H1 (cell line): ENCODE data around the gene TBL2. TPM values are rescaled to one million over a fixed set of nuclear protein-coding genes. Genes with fewer than 3 reads are reported as not detected.

Source experiments
- CTCF ChIA-PET: fragments of 300-600 bp; sonication (Branson Sonifier 250); formaldehyde crosslinking; loops from one replicate; lab custom pipeline; 2021; ENCODE audit not compliant: partially characterized antibody; lab: Charles Lee
- POLR2A ChIA-PET: fragments of 300-600 bp; sonication (Branson Sonifier 250); formaldehyde crosslinking; loops from one replicate; lab custom pipeline; 2021; ENCODE audit warnings: inconsistent platforms; ENCODE audit not compliant: partially characterized antibody; lab: Charles Lee
- DNase-seq, 2 experiments: peaks; one replicate each; pipeline versions ENCODE4 v3.0.0 to v3.0.0-alpha.2; 2010 to 2022; ENCODE audit warnings: low spot score in 2 of 2, low read depth in 1 of 2, mixed read lengths in 1 of 2
- FAIRE-seq: peaks from 2 replicates; lab custom pipeline; 2011; peaks lifted over from hg19 to GRCh38; lab: Jason Lieb, UNC
- H2AFZ ChIP-seq: 2 replicates; pipeline ENCODE4 v1.8.1; 2012; ENCODE audit warnings: low read length, inconsistent platforms
- H2AK5ac ChIP-seq: 2 replicates; pipeline ENCODE4 v1.6.1; 2013; ENCODE audit warnings: low read depth, low read length
- H2BK120ac ChIP-seq: replicated peaks from 2 replicates; pipeline ENCODE3; 2013; ENCODE audit warnings: low read depth, low read length, inconsistent platforms
- H2BK12ac ChIP-seq: 2 replicates; pipeline ENCODE4 v1.6.1; 2013; ENCODE audit warnings: low read depth, low read length
- H2BK15ac ChIP-seq: 2 replicates; pipeline ENCODE4 v1.6.1; 2013; ENCODE audit warnings: low read length
- H2BK20ac ChIP-seq: 2 replicates; pipeline ENCODE4 v1.6.1; 2013; ENCODE audit warnings: low read length
- H2BK5ac ChIP-seq: 2 replicates; pipeline ENCODE4 v1.6.1; 2013; ENCODE audit warnings: low read depth, low read length
- H3K14ac ChIP-seq: 2 replicates; pipeline ENCODE4 v1.6.1; 2013; ENCODE audit warnings: inconsistent platforms; ENCODE audit not compliant: insufficient read length
- H3K18ac ChIP-seq: 2 replicates; pipeline ENCODE4 v1.6.1; 2013; ENCODE audit warnings: low read length; ENCODE audit errors: extremely low read depth
- H3K23ac ChIP-seq: 2 replicates; pipeline ENCODE4 v1.6.1; 2013; ENCODE audit warnings: inconsistent platforms; ENCODE audit not compliant: insufficient read length
- H3K23me2 ChIP-seq: 2 replicates; pipeline ENCODE4 v1.6.1; 2013; ENCODE audit warnings: low read depth, low read length
- H3K27ac ChIP-seq: 2 replicates; pipeline ENCODE4 v1.6.1; 2011; ENCODE audit warnings: low read depth, low read length, inconsistent platforms
- H3K27me3 ChIP-seq, 4 experiments: replicated peaks in 1 of 4; 1 replicate in 1 of 4; 2 replicates in 3 of 4; pipeline versions ENCODE4 v1.6.1 to v1.8.1; 2011 to 2013; ENCODE audit warnings: low read length in 3 of 4, mild to moderate bottlenecking in 3 of 4, inconsistent platforms in 2 of 4, mixed read lengths in 2 of 4, moderate library complexity in 1 of 4; ENCODE audit not compliant: control insufficient read depth in 3 of 4, insufficient read depth in 3 of 4; ENCODE audit errors: extremely low read depth in 1 of 4
- H3K36me3 ChIP-seq, 4 experiments: 2 replicates each; pipeline versions ENCODE4 v1.6.1 to v1.8.1; 2011 to 2013; ENCODE audit warnings: mild to moderate bottlenecking in 4 of 4, low read length in 3 of 4, moderate library complexity in 2 of 4, control low read depth in 1 of 4, inconsistent platforms in 1 of 4; ENCODE audit not compliant: insufficient read depth in 4 of 4, control insufficient read depth in 2 of 4
- H3K4ac ChIP-seq: replicated peaks from 2 replicates; pipeline ENCODE3; 2013; ENCODE audit warnings: low read length, low read depth, mixed read lengths, inconsistent platforms; ENCODE audit not compliant: insufficient read length
- H3K4me1 ChIP-seq, 4 experiments: replicated peaks in 1 of 4; 1 replicate in 1 of 4; 2 replicates in 3 of 4; pipeline versions ENCODE4 v1.6.1 to v1.8.1; 2011 to 2013; ENCODE audit warnings: low read length in 3 of 4, inconsistent platforms in 2 of 4, mixed read lengths in 1 of 4; ENCODE audit not compliant: insufficient read depth in 4 of 4, control insufficient read depth in 3 of 4
- H3K4me2 ChIP-seq, 2 experiments: 2 replicates each; pipeline versions ENCODE4 v1.6.1 to v1.8.1; 2011 to 2013; ENCODE audit warnings: low read depth in 2 of 2, low read length in 2 of 2, control low read depth in 1 of 2, inconsistent platforms in 1 of 2, mild to moderate bottlenecking in 1 of 2; ENCODE audit not compliant: insufficient read depth in 1 of 2
- H3K4me3 ChIP-seq, 4 experiments: fragments of 200-600, 300-600 bp in 1 of 4; sonication (generic), shearing (Covaris generic), sonication (Bioruptor Twin) in 1 of 4; 2 replicates each; pipeline versions ENCODE4 v1.5.1 to v1.8.1; 2011 to 2016; ENCODE audit warnings: low read length in 4 of 4, low read depth in 3 of 4, control low read depth in 2 of 4, inconsistent platforms in 2 of 4, mild to moderate bottlenecking in 2 of 4, mixed read lengths in 1 of 4, moderate library complexity in 1 of 4; ENCODE audit not compliant: insufficient read depth in 2 of 4; ENCODE audit errors: extremely low read depth in 1 of 4
- H3K56ac ChIP-seq: replicated peaks from 2 replicates; pipeline ENCODE3; 2013; ENCODE audit warnings: low read depth, mild to moderate bottlenecking, mixed read lengths, low read length, inconsistent platforms; ENCODE audit not compliant: insufficient read length
- H3K79me1 ChIP-seq: 2 replicates; pipeline ENCODE4 v1.6.1; 2013; ENCODE audit warnings: low read depth, low read length, control low read depth
- H3K79me2 ChIP-seq, 2 experiments: 2 replicates each; pipeline versions ENCODE4 v1.6.1 to v1.8.1; 2012 to 2013; ENCODE audit warnings: low read length in 2 of 2, mild to moderate bottlenecking in 2 of 2, inconsistent platforms in 1 of 2; ENCODE audit not compliant: insufficient read depth in 2 of 2, control insufficient read depth in 1 of 2
- H3K9ac ChIP-seq, 4 experiments: replicated peaks in 1 of 4; 1 replicate in 1 of 4; 2 replicates in 3 of 4; pipeline versions ENCODE4 v1.6.1 to v1.8.1; 2011 to 2013; ENCODE audit warnings: low read depth in 3 of 4, low read length in 3 of 4, control low read depth in 2 of 4, mild to moderate bottlenecking in 2 of 4, moderate library complexity in 2 of 4, inconsistent platforms in 1 of 4; ENCODE audit errors: extremely low read depth in 1 of 4
- H3K9me3 ChIP-seq, 2 experiments: 2 replicates each; pipeline versions ENCODE4 v1.6.1 to v1.8.1; 2012 to 2013; ENCODE audit warnings: mild to moderate bottlenecking in 2 of 2, moderate library complexity in 2 of 2, control low read depth in 1 of 2, inconsistent platforms in 1 of 2, low read depth in 1 of 2, low read length in 1 of 2, mixed read lengths in 1 of 2; ENCODE audit not compliant: insufficient read depth in 2 of 2
- H4K20me1 ChIP-seq, 2 experiments: replicated peaks in 1 of 2; 2 replicates each; pipeline versions ENCODE3 to v1.8.1; 2011 to 2013; ENCODE audit warnings: inconsistent platforms in 2 of 2, low read length in 2 of 2, mild to moderate bottlenecking in 1 of 2; ENCODE audit not compliant: insufficient read depth in 2 of 2, control insufficient read depth in 1 of 2
- H4K5ac ChIP-seq: 2 replicates; pipeline ENCODE4 v1.6.1; 2013; ENCODE audit warnings: low read length, low read depth, mixed read lengths, inconsistent platforms; ENCODE audit not compliant: insufficient read length
- H4K8ac ChIP-seq: 2 replicates; pipeline ENCODE4 v1.8.0; 2013; ENCODE audit warnings: mild to moderate bottlenecking, moderate library complexity, low read length, inconsistent platforms; ENCODE audit not compliant: insufficient read depth; ENCODE audit errors: extremely low read depth
- H4K91ac ChIP-seq: replicated peaks from 2 replicates; pipeline ENCODE3; 2013; ENCODE audit warnings: low read length, mixed read lengths, inconsistent platforms; ENCODE audit not compliant: insufficient read length
- ATF2 ChIP-seq: IDR thresholded peaks from 2 replicates; pipeline ENCODE4 v1.6.1; 2012; ENCODE audit warnings: low read length, inconsistent platforms
- BACH1 ChIP-seq: IDR thresholded peaks from 2 replicates; pipeline ENCODE4 v1.6.1; 2012; ENCODE audit warnings: low read length, improper control_type of control experiment
- CBX5 ChIP-seq: fragments of 300-800, 300-1000 bp; sonication (generic); IDR thresholded peaks from 2 replicates; pipeline ENCODE4 v1.7.1; 2016; ENCODE audit warnings: antibody characterized with exemption, low read length, low read depth
- CBX8 ChIP-seq: fragments of 300-800, 300-1000 bp; sonication (generic); IDR thresholded peaks from 2 replicates; pipeline ENCODE4 v1.7.1; 2016; ENCODE audit warnings: low read depth, low read length, borderline replicate concordance
- POLR2AphosphoS5 ChIP-seq: IDR thresholded peaks from 2 replicates; pipeline ENCODE4 v1.6.1; 2011; ENCODE audit warnings: low read depth, low read length
- RAD21 ChIP-seq, 2 experiments: IDR thresholded peaks in 1 of 2; conservative IDR thresholded peaks in 1 of 2; 2 replicates each; pipeline ENCODE4 v1.6.1; 2011; ENCODE audit warnings: low read depth in 2 of 2, low read length in 2 of 2, improper control_type of control experiment in 1 of 2, inconsistent platforms in 1 of 2, mild to moderate bottlenecking in 1 of 2, moderate library complexity in 1 of 2
- RBBP5 ChIP-seq: IDR thresholded peaks from 2 replicates; pipeline ENCODE4 v1.7.1; 2012; ENCODE audit warnings: low read depth, mild to moderate bottlenecking, inconsistent platforms, low read length, moderate library complexity, borderline replicate concordance
- YY1 ChIP-seq: IDR thresholded peaks from 2 replicates; pipeline ENCODE4 v1.6.1; 2011; ENCODE audit warnings: low read depth, mild to moderate bottlenecking, low read length
- WGBS, 2 experiments: shearing (Covaris generic) in 1 of 2; methylation state at CpG; one replicate each; pipeline versions ENCODE4 v1.1.6 to v1.1.7; 2013 to 2015; ENCODE audit warnings: low lambda C conversion rate in 2 of 2, mixed read lengths in 2 of 2, inconsistent platforms in 1 of 2, low coverage in 1 of 2, missing lambda C conversion rate in 1 of 2; ENCODE audit not compliant: insufficient replicate concordance in 2 of 2, insufficient coverage in 1 of 2, insufficient read length in 1 of 2; ENCODE audit errors: extremely low coverage in 1 of 2, missing lambda C conversion rate in 1 of 2; 5-methylcytosine and 5-hydroxymethylcytosine counted together
- polyA plus RNA-seq, 7 experiments: library from polyadenylated mRNA; depleted of rRNA in 3 of 7; stranded (reverse) in 5 of 7; unstranded in 2 of 7; fragments of >200 nt in 5 of 7; fragments of 200-250 nt in 2 of 7; gene quantifications; 1 replicate in 5 of 7; 2 replicates in 1 of 7; 4 replicates in 1 of 7; pipeline versions ENCODE4 v1.2.1 to v1.2.3, GENCODE V29; 2011 to 2013; ENCODE audit warnings: missing spikeins in 2 of 7, mixed read lengths in 2 of 7
- total RNA-seq: library from RNA; stranded (reverse); fragmentation: NEBNext Ultra II Directional; extraction: Animal tissue kit (Norgen Biotek cat#: 25700); gene quantifications from 2 replicates; pipeline ENCODE4 v1.2.1, GENCODE V29; 2021

TBL2 gene
- total and polyA plus RNA-seq, 2 of the 8 experiments (the other 6 are each of a cell fraction or from before 2014, with no cell fraction given): 25.8 to 29.7 TPM

GRCh38 chr7:73582664-73583202 lies 4.4 kb upstream of the TBL2 start:
- Histone ChIP-seq H3K18ac (no peak overlapping the region), H2BK12ac (no peak overlapping the region), H2BK5ac (no peak overlapping the region), H2AK5ac (no peak overlapping the region), H4K20me1 (peaks cover 0 to 2% of the 10 kb centered on the region in 2 experiments), H2BK15ac (no peak overlapping the region), H3K27ac (no peak overlapping the region), H2BK120ac (no peak overlapping the region), H3K56ac (no peak overlapping the region), H2BK20ac (no peak overlapping the region), H3K4me1 (peaks cover 0 to 3% (median 0%) of the 10 kb centered on the region in 4 experiments; a peak in 2 of 7 replicates), H3K79me2 (peaks cover 0 to 2% of the 10 kb centered on the region in 2 experiments; a peak in 1 of 4 replicates), H3K79me1 (no peaks in the 10 kb centered on the region), H4K8ac (no peak overlapping the region), H3K4me3 (no peak overlapping the region), H2AFZ (no peak overlapping the region), H4K91ac (no peak overlapping the region), H4K5ac (no peak overlapping the region), H3K9ac (no peak overlapping the region), H3K14ac (no peak overlapping the region), H3K23ac (no peak overlapping the region), H3K9me3 (no peaks in the 10 kb centered on the region), H3K36me3 (no peaks in the 10 kb centered on the region), H3K27me3 (peaks cover 0 to 19% (median 11%) of the 10 kb centered on the region in 4 experiments; a peak in 4 of 7 replicates), H3K4me2 (no peak overlapping the region), H3K4ac (no peak overlapping the region), H3K23me2 (peaks cover 3% of the 10 kb centered on the region; the same call in 1 of the 2 replicates)
- FAIRE-seq (no peak), DNase-seq (no peak)
- POLR2A ChIA-PET: no interaction called here
- CTCF ChIA-PET: interaction anchor here (1.4 to 1.8 kb wide), 3 partner anchors 23 to 47 kb away, joined by 3 to 6 read pairs (median 3); no protein-coding TSS in a partner anchor
- WGBS, 2 experiments: 86% methylated on average over 6 of the region's 6 CpGs; no CpG with 5 or more reads in 1 of the 2 experiments
- TF ChIP-seq YY1: no peak
- TF ChIP-seq POLR2AphosphoS5: no peak
- no peak for TF ChIP-seq RAD21 (IDR thresholded peaks at IDR 0.05 in 1 of 2, conservative IDR thresholded peaks at IDR 0.05 in 1 of 2; ENCODE audit: low read depth in 2 of 2, low read length in 2 of 2)
- no peak for TF ChIP-seq ATF2
- TF ChIP-seq CBX5: no peak
- TF ChIP-seq BACH1: no peak
- TF ChIP-seq CBX8: no peak
- no peak for TF ChIP-seq RBBP5
